ENCODE results near the gene KSR2.

DNA sequence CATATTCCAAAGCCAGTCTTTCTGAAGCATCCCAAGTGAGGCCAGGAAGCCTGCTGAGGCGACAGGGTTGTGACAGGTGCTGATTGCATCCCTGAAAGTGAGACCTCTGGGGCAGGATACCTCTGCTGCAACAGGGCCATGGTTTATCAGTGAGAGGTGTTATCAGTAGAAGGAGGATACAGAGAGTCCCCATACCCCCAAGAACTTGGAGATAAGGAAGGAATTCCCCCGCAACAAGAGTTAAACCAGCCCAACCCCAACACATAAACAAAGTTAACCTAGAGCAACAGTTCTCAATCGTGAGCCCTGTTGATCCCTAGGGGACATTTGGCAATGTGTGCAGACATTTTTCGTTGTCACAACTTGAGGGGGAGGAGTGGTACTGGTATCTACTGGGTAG lies 374.3 kb downstream of the KSR2 start:
- TF ChIP-seq CTCF (IDR thresholded peaks at IDR 0.05) (no peak), POLR2A (IDR thresholded peaks at IDR 0.05) (no peak)

Data from testis (tissue), 2 donors.